Activated T-cell treated with anti-CD3 and anti-CD28 coated beads for 1 hour (primary cell): ENCODE data around the gene ARHGAP21.

Experiments used
- DNase-seq: peaks from one replicate; pipeline ENCODE4 v3.0.0-alpha.2; 2020; ENCODE audit warnings: low read depth

The ARHGAP21 gene

GRCh38 chr10:24533981-24534380 lies 189.7 kb downstream of the ARHGAP21 start:
- no peak for DNase-seq
